GM21447 (cell line): Measurements from ENCODE around the gene PGA3.
"Not testable (repeated sequence)": the region's sequence is repeated elsewhere in the genome, so short reads cannot be mapped to it uniquely, and the experiment has no call there.

Experiments used
- ATAC-seq: cut with Tn5 transposase; IDR thresholded peaks from one replicate; pipeline ENCODE4 v1.9.1; 2021; ENCODE audit not compliant: unreplicated experiment

The PGA3 gene

GRCh38 chr11:61170566-61170965 lies 32.7 kb upstream of the PGA3 start:
- no peak for ATAC-seq

DNA sequence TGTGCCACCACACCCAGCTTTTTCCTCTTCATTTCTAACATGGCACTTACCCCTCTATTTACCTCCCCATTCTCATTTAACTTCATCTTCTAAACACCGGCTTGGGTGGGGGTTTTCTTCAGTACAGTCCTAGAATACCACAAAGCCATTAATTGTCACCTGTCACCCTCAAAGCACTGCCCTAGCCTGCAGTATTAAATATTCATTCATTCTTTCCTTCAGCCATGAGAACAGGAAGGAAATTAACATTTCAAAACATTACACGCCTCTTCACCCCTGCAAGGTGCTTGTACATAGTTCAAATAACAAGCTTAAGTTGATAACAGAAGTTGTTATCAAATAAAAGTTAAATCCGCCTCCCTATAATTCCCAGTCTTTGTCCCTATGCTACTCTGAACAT lies 31.4 kb upstream of the PGA3 start:
- no peak for ATAC-seq

DNA sequence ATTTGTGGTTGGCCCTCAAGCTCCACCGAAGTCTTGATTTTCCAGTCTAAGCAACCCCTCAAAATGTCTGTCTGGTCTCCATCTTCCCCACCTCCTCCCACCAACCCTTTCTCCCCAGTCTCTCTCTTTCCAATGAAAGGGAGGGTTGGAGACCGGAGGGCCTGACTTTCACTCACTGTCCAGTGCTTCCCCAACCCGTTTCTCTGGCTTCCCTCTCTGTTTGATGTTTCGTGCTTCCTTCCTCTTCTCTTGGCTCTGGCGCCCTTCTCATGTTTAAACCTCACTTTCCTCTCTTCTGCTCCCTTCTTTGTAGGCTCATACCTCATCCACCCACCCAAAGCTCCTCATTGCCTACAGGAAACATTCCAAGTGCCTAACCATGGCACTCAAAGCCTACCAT lies 31.0 kb upstream of the PGA3 start:
- no peak for ATAC-seq

- no peak for ATAC-seq
These were observed 30.4 kb upstream of the PGA3 start for GRCh38 chr11:61172888-61173287.

GRCh38 chr11:61173456-61173855 lies 29.9 kb upstream of the PGA3 start:
- no peak for ATAC-seq

DNA sequence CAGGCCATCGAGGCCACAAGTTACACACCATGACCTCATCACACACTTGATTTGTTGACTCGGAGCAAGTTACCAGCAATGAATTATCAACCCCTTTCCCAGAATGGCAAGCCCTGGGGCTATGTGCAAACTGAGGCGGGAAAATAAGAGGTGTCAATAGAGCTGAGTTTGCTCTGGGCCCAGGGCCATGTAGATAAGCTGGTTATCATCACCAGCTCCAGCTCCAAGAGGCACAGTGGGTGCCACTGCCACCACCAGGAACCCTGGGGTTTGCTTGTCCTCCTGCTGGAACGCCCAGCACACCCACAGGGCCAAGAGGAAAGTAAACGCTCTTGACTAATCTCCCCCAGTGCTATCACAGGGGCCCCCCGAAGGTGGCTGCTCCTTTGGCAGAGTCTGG lies 29.0 kb upstream of the PGA3 start:
- no peak for ATAC-seq

- ATAC-seq = no peak
These were observed 28.4 kb upstream of the PGA3 start for GRCh38 chr11:61174949-61175348.

DNA sequence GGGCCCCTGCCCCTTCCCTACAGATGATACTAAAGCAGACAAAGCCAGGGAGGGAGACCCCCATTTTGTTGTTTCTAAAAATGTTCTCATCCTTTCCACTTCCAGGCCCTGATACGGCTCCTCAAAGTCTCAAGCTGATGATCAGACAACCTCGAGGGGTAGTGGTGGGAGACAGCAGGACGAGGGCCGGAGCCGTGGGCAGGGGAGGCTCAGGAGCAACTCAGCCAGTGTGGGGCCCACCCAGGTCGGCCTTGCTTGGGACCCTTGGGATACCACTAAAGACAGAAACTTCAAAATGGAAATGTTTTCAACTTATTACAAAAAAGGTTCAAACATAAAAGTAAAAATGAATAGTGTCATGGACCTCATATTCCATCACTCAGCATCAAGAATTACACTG lies 26.9 kb upstream of the PGA3 start:
- no peak for ATAC-seq

DNA sequence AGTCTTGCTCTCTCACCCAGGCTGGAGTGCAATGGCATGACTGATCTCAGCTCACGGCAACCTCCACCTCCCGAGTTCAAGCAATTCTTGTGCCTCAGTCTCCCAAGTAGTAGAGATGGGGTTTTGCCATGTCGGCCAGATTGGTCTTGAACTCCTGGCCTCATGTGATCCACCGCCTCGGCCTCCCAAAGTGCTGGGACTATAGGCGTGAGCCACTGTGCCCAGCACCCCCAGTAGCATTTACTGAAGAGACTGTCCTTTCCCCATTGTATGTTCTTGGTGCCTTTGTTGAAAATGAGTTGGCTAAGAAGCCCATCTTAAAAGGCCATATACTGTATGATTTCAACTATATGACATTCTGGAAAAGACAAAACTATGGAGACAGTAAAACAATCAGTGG lies 23.1 kb upstream of the PGA3 start:
- not testable (repeated sequence) for ATAC-seq

- no peak for ATAC-seq
These were observed 21.8 kb upstream of the PGA3 start for GRCh38 chr11:61181489-61181888.

GRCh38 chr11:61183645-61184044 lies 19.7 kb upstream of the PGA3 start:
- ATAC-seq = no peak

DNA sequence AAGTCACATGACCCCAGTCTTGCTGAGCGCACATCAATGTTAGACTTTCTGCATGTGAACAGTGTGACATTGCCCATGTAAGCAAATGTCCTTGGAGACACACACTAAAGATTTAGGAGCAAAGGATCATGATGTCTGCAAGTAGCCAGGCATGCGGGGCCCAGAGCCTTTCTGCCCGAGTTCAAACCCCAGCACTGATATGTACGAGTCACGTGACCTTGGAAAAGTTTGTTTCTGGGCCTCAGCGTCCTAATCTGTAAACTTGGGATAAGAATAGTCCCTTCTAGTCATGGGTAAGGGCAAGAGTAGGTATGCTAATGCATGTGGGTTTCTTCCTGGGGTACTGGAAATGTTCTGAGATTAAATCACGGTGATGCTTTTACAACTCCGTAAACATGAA lies 16.8 kb upstream of the PGA3 start:
- no peak for ATAC-seq

DNA sequence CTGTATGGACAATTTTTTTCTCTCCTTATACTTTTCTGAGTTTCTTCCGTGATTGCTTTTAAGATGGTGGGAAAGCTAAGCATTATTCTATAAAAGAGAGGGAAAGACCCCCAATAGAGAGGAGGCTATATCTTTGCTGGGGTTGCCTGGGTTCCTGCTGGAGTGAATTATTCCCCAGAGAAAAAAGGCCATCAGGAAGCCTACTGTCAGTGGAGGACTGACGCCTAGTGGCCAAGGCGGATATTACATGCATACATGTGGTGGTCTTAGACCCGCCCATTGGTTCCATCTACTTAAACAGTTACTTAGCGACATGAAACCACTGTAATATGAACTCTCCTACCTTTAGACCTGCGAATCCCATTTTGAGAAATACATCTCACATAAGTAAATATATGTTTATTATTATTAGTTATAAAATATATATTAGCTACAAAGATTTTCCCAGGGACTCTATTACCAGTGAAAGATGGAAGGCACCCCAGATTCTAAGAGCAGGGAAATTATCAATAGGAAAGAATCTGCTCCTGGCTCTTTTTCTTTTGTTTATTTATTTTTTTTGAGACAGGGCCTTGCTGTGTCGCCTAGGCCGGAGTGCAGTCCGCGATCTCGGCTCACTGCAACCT lies 15.7 kb upstream of the PGA3 start:
- no peak for ATAC-seq

DNA sequence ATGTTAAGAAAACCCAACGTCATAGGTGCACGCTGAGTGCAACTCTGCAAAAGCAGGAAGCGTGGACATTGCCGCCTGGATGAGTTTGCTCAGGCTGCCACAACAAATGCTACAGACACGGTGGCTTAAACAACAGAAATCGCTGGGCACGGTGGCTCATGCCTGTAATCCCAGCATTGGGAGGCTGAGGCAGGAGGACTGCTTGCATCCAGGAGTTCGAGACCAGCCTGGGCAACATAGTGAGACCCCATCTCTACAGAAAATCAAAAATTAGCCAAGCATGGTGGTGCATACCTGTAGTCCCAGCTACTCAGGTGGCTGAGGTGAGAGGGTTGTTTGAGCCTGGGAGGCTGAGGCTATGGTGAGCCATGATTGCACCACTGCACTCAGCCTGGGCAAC lies 13.4 kb upstream of the PGA3 start:
- ATAC-seq = no peak

DNA sequence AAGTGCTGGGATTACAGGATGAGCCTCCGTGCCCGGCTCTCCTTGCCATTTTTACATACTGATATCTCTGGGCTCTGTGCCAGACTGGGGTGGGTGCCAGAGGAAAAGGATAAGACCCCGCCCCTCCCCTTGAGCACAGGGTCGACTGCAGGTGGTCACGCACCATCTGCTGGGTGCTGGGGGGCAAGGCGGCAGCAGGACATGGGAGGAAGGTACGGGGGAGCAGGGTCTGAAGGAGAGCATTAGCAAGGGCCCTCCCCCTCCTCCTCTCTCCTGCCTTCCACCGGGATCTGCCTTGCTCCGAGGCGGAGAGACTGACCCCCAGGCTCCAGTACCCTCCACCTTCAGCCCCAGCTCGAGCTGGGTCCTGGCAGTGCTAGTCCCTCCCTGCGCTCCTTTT lies 9.7 kb upstream of the PGA3 start:
- no peak for ATAC-seq

GRCh38 chr11:61194169-61194671 lies 9.1 kb upstream of the PGA3 start:
- ATAC-seq = no peak

DNA sequence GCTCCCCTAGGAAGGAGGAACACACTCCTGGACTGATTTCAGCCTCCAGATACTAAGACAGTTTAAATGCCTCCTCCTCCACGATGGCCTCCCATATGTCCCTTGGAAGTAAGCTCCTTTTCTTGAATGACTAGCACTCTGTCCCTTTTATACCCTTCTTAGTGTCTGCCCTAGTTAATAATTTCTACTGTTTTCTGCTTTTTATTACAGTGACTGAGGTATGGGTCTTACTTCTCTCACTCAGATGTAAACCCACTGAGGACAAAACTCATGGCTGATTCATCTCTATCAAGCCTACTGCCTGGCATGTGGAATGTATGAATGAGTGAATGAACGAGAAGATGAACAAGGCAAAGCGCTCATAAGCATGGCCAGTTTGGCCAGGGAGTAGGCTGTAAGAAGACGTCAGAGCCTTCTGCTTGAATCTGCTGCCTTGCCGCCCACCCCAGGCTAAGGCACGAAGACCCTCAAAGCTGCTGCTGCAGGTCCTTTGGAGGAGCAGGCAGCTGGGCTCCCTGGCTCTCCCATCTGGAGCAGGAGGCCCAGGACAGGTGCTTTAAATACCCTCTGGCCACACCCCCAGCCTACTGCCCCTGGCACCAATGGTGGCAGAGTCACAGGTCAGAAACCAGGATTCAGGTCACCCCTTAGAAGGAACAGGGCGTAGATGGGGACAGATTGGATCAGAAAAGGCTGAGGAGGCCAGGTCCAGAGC lies 8.2 kb upstream of the PGA3 start:
- ATAC-seq = no peak

- ATAC-seq = no peak
These were observed 7.6 kb upstream of the PGA3 start for GRCh38 chr11:61195719-61196118.

DNA sequence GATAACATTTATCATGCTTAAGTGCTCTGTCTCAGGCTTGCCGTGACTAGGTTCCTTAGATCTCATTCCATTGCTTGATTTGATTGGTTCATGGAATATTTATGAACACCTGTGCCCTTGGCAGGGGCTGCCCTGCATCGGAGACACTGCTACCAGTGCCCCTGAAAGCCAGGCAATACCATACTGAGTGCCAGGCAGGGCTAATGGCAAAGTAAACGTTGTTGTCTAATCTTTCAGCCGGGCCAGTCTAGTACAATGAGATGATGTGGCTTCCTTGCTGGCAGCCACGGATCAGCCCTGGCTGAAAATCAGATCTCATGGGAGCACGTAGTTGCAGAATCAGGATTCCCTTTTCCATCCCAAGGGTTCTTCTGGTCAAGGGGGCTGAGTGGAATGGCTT lies 5.0 kb upstream of the PGA3 start:
- no peak for ATAC-seq

DNA sequence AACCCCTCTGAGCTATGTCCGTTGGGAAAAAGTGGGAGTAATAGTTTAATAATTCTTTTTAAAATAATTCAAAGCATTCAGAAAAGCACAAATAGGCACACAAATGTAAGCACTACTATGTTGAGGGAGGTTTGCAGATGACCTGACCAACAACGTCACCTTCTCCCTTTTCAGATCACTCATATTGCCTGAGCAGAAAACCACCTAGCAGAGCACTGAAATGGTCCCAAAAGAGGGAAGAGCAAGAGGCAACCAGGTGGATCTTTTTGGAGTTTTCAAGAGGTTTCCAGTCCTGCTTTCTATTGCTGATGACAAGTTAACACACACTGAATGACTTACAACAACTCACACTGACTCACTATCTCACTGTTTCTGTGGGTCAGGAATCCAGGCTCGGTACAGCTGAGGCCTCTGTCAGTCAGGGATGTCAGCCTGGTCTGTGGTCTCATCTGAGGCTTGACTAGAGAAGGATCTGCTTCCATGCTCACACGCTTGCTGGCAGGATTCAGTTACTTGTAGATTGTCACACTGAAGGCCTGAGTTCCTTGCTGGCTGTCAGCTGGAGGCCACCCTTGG lies 4.3 kb upstream of the PGA3 start:
- no peak for ATAC-seq

DNA sequence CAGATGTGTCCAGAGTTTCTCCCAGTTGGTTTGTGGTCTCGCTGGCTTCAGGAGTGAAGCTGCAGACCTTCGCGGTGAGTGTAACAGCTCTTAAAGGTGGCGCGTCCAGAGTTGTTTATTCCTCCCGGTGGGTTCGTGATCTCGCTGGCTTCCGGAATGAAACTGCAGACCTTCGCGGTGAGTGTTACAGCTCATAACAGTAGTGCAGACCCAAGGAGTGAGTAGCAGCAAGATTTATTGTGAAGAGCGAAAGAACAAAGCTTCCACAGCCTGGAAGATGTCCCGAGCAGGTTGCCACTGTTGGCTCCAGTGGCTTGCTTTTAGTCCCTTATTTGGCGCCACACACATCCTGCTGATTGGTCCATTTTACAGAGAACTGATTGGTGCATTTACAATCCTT lies 1.8 kb upstream of the PGA3 start:
- ATAC-seq = no peak

- not testable (repeated sequence) for ATAC-seq
These were observed 558 bp downstream of the PGA3 start for GRCh38 chr11:61203873-61204272.
